ENCODE measurements around the gene SIL1.

GRCh38 chr5:139156814-139157213 lies 41.4 kb downstream of the SIL1 start:
- no peak for TF ChIP-seq EZH2 (IDR thresholded peaks at IDR 0.05; ENCODE audit: borderline replicate concordance, low read depth, low read length, poor library complexity, severe bottlenecking)
- TF ChIP-seq CTCF (conservative IDR thresholded peaks at IDR 0.05; ENCODE audit: low read depth, low read length): no peak
